ENCODE measurements around the gene CMTM3.

Gene CMTM3

GRCh38 chr16:66574531-66574930, 30.0 kb upstream of the CMTM3 start:
- DNase-seq (ENCODE audit: low read depth) = no peak
- no peak for TF ChIP-seq CTCF (IDR thresholded peaks at IDR 0.05; ENCODE audit: insufficient read depth, low read depth, low read length, missing control alignments)
- no peak overlapping the region for H3K4me3 ChIP-seq (ENCODE audit: low read depth, low read length)

- TF ChIP-seq CTCF (IDR thresholded peaks at IDR 0.05; ENCODE audit: insufficient read depth, low read depth, low read length, missing control alignments) = no peak
- DNase-seq (ENCODE audit: low read depth) = no peak
- H3K4me3 ChIP-seq (ENCODE audit: low read depth, low read length) = no peak overlapping the region
Observed at GRCh38 chr16:66575060-66575459, 29.4 kb upstream of the CMTM3 start.

- no peak for TF ChIP-seq CTCF (IDR thresholded peaks at IDR 0.05; ENCODE audit: insufficient read depth, low read depth, low read length, missing control alignments)
- no peak overlapping the region for H3K4me3 ChIP-seq (ENCODE audit: low read depth, low read length)
- DNase-seq (ENCODE audit: low read depth) = no peak
Observed at GRCh38 chr16:66576296-66576695, 28.2 kb upstream of the CMTM3 start.

- no peak for DNase-seq (ENCODE audit: low read depth)
- no peak for TF ChIP-seq CTCF (IDR thresholded peaks at IDR 0.05; ENCODE audit: insufficient read depth, low read depth, low read length, missing control alignments)
- H3K4me3 ChIP-seq (ENCODE audit: low read depth, low read length) = no peak within 1 kb of the TSS
Observed at GRCh38 chr16:66578651-66579531, 25.6 kb upstream of the CMTM3 start, which contains the start of gene CMTM2. CMTM2 (plus strand) TSS chr16:66579463; CDS start chr16:66579608, 145 bp downstream.

DNA sequence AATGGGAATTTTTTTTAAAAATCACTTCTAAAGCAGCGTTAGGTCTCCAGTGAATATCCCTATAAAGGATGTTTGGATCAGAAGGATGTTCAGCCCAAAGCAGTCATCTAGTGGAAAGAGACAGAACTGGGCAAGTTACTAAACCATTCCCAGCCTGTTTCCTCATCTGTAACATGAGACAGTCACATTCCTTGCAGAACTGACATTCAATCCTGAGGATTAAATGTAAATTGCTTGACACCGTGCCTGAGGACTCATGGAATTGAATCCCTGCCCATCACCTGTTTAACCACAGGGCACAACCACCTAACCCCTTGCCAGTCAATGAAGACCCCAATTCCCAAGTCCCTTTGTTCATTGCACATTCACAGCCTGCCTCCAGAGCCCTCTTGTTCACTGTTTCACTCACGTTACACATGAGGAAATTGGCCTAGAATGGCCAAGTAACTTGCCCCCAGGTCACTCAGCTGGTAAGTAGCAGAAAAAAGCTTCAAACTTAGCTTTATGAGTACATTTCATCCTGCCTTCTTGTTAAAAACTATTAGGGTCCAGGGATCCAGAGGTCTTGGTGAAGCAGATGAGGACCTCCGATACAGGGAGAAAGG, 23.8 kb upstream of the CMTM3 start:
- no peak for TF ChIP-seq CTCF (IDR thresholded peaks at IDR 0.05; ENCODE audit: insufficient read depth, low read depth, low read length, missing control alignments)
- DNase-seq (ENCODE audit: low read depth) = no peak
- no peak overlapping the region for H3K4me3 ChIP-seq (ENCODE audit: low read depth, low read length)

DNA sequence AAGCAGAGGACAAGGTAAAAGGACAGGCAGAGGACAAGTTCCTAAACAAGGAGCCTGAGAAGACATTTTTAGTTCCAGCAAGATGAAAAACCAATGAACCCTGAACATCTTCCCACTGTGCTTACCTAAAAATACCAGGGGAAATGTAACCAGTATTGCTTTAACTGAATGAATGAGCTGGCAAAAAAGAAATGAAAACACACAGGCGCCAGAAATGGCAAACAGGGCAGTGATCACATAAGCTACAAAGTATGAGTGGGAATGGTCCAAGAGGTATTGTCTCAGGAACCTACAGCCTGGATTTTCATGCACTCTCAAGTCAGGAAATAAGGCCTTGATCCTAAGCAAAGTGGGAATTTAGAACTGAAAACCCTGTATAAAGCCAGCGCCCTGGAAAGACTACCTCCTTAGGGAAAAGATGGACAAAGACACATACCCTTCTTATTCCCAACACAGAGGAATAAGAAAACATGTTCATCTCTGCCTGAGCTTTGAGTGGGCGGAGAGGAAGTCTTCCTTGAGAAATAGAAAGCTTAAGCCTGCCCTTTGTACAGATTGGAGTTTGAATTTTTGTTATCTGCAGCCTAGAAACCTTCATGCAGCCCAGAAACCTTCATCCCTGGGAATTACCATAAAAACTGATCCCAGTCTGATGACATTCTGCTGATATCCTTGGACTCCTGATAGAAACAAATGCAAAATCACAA, 23.1 kb upstream of the CMTM3 start:
- no peak overlapping the region for H3K4me3 ChIP-seq (ENCODE audit: low read depth, low read length)
- no peak for DNase-seq (ENCODE audit: low read depth)
- TF ChIP-seq CTCF (IDR thresholded peaks at IDR 0.05; ENCODE audit: insufficient read depth, low read depth, low read length, missing control alignments) = no peak
